Mammary epithelial cell (primary cell): ENCODE measurements around the gene PRKAR1A.

Experiments used
- EZH2 ChIP-seq: IDR thresholded peaks from 2 replicates; pipeline ENCODE4 v1.6.1; 2012; ENCODE audit warnings: low read length, inconsistent platforms, borderline replicate concordance
- TF ChIP-seq, protein P1 (sequence below), 2 donors: IDR thresholded peaks in 1 of 2; conservative IDR thresholded peaks in 1 of 2; 2 replicates each; pipeline ENCODE4 v1.5.1; 2011 to 2012; ENCODE audit warnings: inconsistent platforms in 2 of 2, low read length in 2 of 2, mild to moderate bottlenecking in 2 of 2, control low read depth in 1 of 2, low read depth in 1 of 2; ENCODE audit not compliant: insufficient read depth in 1 of 2; ENCODE audit errors: extremely low read depth in 1 of 2

DNA sequence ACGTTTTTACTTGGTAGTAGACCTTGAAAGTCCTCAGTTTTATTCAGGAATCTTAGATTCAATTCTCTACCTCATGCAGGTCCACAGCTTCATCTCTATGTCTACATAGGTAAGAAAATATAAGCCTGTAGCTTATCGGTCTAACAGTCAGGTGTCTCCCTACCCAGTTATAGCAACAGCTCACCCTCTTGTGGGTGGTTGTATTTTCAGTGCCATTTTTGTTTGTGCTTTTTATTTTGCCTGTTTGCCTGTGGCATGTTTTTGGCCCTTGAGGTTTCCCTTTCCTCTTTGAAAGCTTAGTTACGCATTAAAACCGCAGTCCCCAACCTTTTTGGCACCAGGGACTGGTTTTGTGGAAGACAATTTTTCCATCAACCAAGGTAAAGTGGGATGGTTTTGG, 31.3 kb upstream of the PRKAR1A start:
- TF ChIP-seq, protein P1, sequence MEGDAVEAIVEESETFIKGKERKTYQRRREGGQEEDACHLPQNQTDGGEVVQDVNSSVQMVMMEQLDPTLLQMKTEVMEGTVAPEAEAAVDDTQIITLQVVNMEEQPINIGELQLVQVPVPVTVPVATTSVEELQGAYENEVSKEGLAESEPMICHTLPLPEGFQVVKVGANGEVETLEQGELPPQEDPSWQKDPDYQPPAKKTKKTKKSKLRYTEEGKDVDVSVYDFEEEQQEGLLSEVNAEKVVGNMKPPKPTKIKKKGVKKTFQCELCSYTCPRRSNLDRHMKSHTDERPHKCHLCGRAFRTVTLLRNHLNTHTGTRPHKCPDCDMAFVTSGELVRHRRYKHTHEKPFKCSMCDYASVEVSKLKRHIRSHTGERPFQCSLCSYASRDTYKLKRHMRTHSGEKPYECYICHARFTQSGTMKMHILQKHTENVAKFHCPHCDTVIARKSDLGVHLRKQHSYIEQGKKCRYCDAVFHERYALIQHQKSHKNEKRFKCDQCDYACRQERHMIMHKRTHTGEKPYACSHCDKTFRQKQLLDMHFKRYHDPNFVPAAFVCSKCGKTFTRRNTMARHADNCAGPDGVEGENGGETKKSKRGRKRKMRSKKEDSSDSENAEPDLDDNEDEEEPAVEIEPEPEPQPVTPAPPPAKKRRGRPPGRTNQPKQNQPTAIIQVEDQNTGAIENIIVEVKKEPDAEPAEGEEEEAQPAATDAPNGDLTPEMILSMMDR (conservative IDR thresholded peaks at IDR 0.05 in 1 of 2, IDR thresholded peaks at IDR 0.05 in 1 of 2; ENCODE audit: extremely low read depth in 1 of 2, insufficient read depth in 1 of 2, low read depth in 1 of 2, low read length in 2 of 2), result no peak
- TF ChIP-seq EZH2, result no peak
